SK-N-SH treated with all-trans-retinoic acid at 6 μM for 48 hours (cell line): ENCODE measurements around the gene CCM2L.

ENCODE experiments used
- CSDC2 ChIP-seq: fragments of 250-450 bp; sonication (Bioruptor Pico); IDR thresholded peaks from 2 replicates; pipeline ENCODE4 v1.5.0; 2020; ENCODE audit warnings: mild to moderate bottlenecking, moderate library complexity
- PATZ1 ChIP-seq: fragments of 250-450 bp; sonication (Bioruptor Pico); IDR thresholded peaks from 2 replicates; pipeline ENCODE4 v1.8.0; 2020; ENCODE audit warnings: mild to moderate bottlenecking, moderate library complexity, borderline replicate concordance
- PPARA ChIP-seq: fragments of 250-450 bp; sonication (Bioruptor Pico); IDR thresholded peaks from 2 replicates; pipeline ENCODE4 v1.5.0; 2020; ENCODE audit warnings: mild to moderate bottlenecking, borderline replicate concordance
- TCF4 ChIP-seq: fragments of 250-450 bp; sonication (Bioruptor Pico); IDR thresholded peaks from 2 replicates; pipeline ENCODE4 v1.8.0; 2021; ENCODE audit warnings: mild to moderate bottlenecking, moderate library complexity, borderline replicate concordance
- ZFP3 ChIP-seq: fragments of 250-450 bp; sonication (Bioruptor Pico); IDR thresholded peaks from 2 replicates; pipeline ENCODE4 v1.5.0; 2020; ENCODE audit warnings: mild to moderate bottlenecking, moderate library complexity
- ZNF565 ChIP-seq: fragments of 450-650 bp; formaldehyde crosslinking; conservative IDR thresholded peaks from 2 replicates; pipeline ENCODE4 v1.5.0; 2020; ENCODE audit warnings: low read depth, mild to moderate bottlenecking, moderate library complexity

- TF ChIP-seq TCF4 (CRISPR knock-in tag) (no peak), ZFP3 (CRISPR knock-in tag) (no peak), CSDC2 (CRISPR knock-in tag) (no peak), ZNF565 (CRISPR knock-in tag) (no peak), PATZ1 (no peak), PPARA (CRISPR knock-in tag) (no peak)
Measured at GRCh38 chr20:32050851-32051556, 40.8 kb downstream of the CCM2L start.
